OCI-LY3 (cell line): ENCODE measurements around the gene RBM26.

Source experiments
- CTCF ChIP-seq: fragments of 200-600, 300-600 bp; sonication (generic); IDR thresholded peaks from 2 replicates; pipeline ENCODE4 v1.5.1; 2014; ENCODE audit warnings: antibody characterized with exemption, low read length, low read depth
- EZH2phosphoT487 ChIP-seq: fragments of 200-600 bp; shearing (Covaris generic); IDR thresholded peaks from 2 replicates; pipeline ENCODE4 v1.6.1; 2018; ENCODE audit warnings: antibody characterized with exemption, mixed run types, low read depth

GRCh38 chr13:79282976-79283375, 123.1 kb downstream of the RBM26 start:
- TF ChIP-seq CTCF: no peak
- TF ChIP-seq EZH2phosphoT487: no peak
